ENCODE data around the gene CSNK1A1L. TPM values are rescaled to one million over a fixed set of nuclear protein-coding genes. Genes with fewer than 3 reads are reported as not detected.

Gene CSNK1A1L
- total and polyA plus RNA-seq, 11 donors, result not detected

GRCh38 chr13:37067874-37068273 lies 37.6 kb downstream of the CSNK1A1L start:
- Histone ChIP-seq H3K27me3 (no peaks in the 10 kb centered on the region), H3K36me3 (no peaks in the 10 kb centered on the region), H3K4me3 (no peak overlapping the region), H3K9me3 (no peaks in the 10 kb centered on the region), H3K4me1 (no peaks in the 10 kb centered on the region), H3K27ac (no peak overlapping the region)
- intact Hi-C loops (cut with DNase I), result loop anchor here in 1 of 10 donors (10.0 kb wide), 1 partner anchor 1277 kb away; the partner anchor contains the start of gene UFM1
- no peak for ATAC-seq
- no peak for TF ChIP-seq POLR2A (IDR thresholded peaks at IDR 0.05)
- TF ChIP-seq, protein P1, sequence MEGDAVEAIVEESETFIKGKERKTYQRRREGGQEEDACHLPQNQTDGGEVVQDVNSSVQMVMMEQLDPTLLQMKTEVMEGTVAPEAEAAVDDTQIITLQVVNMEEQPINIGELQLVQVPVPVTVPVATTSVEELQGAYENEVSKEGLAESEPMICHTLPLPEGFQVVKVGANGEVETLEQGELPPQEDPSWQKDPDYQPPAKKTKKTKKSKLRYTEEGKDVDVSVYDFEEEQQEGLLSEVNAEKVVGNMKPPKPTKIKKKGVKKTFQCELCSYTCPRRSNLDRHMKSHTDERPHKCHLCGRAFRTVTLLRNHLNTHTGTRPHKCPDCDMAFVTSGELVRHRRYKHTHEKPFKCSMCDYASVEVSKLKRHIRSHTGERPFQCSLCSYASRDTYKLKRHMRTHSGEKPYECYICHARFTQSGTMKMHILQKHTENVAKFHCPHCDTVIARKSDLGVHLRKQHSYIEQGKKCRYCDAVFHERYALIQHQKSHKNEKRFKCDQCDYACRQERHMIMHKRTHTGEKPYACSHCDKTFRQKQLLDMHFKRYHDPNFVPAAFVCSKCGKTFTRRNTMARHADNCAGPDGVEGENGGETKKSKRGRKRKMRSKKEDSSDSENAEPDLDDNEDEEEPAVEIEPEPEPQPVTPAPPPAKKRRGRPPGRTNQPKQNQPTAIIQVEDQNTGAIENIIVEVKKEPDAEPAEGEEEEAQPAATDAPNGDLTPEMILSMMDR (IDR thresholded peaks at IDR 0.05), result no peak
- 64 to 87% (median 81%) methylated on average over 2 of the region's 2 CpGs for WGBS, 4 donors
- DNase-seq, result no peak

DNA sequence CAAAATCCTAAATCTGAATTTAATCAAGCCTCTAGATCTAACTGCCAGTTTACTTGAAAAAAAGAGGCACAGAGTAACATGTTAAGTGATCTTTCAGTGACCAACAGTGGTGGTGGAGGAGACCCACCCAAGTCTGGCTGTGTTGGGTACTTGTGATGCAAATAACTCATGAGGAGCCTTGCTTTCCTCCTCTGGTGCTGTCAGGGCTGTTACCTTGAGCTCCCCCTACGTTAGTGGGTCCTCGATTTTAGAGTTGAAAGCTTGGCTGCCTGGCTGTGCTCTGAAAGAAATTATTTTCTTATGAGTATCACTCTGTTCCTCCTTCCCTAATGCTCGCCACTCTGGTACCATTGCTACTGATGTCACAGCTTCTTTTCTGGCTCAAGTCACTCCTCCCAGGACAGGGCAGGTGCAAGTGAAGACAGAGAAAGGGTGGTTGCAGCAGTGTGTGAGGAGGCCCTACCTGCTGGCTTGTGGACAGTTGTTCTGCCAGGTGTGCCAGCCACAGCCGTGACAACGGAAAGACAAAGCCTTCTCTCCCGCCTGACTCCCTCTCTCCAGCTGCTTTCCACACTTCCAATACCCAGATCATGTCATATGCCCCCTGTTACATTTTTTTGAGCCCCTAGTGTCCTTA lies 39.5 kb downstream of the CSNK1A1L start:
- no peak for DNase-seq
- 77 to 87% (median 83%) methylated on average over 6 of the region's 6 CpGs for WGBS, 4 donors
- Histone ChIP-seq H3K4me1 (no peaks in the 10 kb centered on the region), H3K36me3 (no peaks in the 10 kb centered on the region), H3K27me3 (no peaks in the 10 kb centered on the region), H3K4me3 (no peak overlapping the region), H3K9me3 (no peaks in the 10 kb centered on the region), H3K27ac (no peak overlapping the region)
- TF ChIP-seq, protein P1 (IDR thresholded peaks at IDR 0.05), result no peak
- TF ChIP-seq POLR2A (IDR thresholded peaks at IDR 0.05), result no peak
- ATAC-seq, result no peak
- intact Hi-C loops (cut with DNase I), result loop anchor here in 1 of 10 donors (10.0 kb wide), 1 partner anchor 1279 kb away; the partner anchor contains the start of gene UFM1

DNA sequence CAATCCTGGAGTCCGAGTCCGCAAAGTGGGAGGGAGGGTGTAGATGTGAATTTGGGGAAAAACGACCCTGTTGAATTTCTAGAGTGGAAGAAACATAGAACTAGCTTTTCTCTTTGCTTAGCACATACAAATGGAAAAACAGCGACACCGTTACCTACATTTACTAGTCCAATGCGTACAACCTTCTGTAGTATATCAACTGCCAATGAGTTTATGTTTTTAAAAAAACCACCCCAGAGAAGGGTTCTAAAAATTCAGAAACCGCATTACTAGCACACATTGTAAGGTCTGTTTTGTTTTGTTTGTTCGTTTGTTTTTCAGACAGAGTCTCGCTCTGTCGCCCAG lies 45.6 kb downstream of the CSNK1A1L start:
- Histone ChIP-seq H3K27me3 (no peaks in the 10 kb centered on the region), H3K27ac (peak overlapping the region; percentile 75 to 96 (median 92)), H3K4me3 (peak overlapping the region; percentile 66 to 97 (median 86)), H3K9me3 (peaks cover 0 to 6% (median 0%) of the 10 kb centered on the region in 12 donors), H3K36me3 (peaks cover 0 to 5% (median 0%) of the 10 kb centered on the region in 9 donors), H3K4me1 (peaks cover 0 to 24% (median 14%) of the 10 kb centered on the region in 12 donors)
- no peak for DNase-seq
- TF ChIP-seq, protein P1 (IDR thresholded peaks at IDR 0.05), result no peak
- TF ChIP-seq POLR2A (IDR thresholded peaks at IDR 0.05), result no peak
- peak in 1 of 4 donors; percentile 6 for ATAC-seq
- WGBS, 4 donors, result 22 to 24% (median 23%) methylated on average over 10 of the region's 10 CpGs
- intact Hi-C loops (cut with DNase I), result loop anchor here in 1 of 10 donors (5.0 to 10.0 kb wide), 2 partner anchors 63 to 1285 kb away; partner anchors contain the start of genes ALG5 and UFM1

Data from heart left ventricle (tissue), 16 donors.